ENCODE data around the gene ITGA11.

Gene ITGA11, protein sequence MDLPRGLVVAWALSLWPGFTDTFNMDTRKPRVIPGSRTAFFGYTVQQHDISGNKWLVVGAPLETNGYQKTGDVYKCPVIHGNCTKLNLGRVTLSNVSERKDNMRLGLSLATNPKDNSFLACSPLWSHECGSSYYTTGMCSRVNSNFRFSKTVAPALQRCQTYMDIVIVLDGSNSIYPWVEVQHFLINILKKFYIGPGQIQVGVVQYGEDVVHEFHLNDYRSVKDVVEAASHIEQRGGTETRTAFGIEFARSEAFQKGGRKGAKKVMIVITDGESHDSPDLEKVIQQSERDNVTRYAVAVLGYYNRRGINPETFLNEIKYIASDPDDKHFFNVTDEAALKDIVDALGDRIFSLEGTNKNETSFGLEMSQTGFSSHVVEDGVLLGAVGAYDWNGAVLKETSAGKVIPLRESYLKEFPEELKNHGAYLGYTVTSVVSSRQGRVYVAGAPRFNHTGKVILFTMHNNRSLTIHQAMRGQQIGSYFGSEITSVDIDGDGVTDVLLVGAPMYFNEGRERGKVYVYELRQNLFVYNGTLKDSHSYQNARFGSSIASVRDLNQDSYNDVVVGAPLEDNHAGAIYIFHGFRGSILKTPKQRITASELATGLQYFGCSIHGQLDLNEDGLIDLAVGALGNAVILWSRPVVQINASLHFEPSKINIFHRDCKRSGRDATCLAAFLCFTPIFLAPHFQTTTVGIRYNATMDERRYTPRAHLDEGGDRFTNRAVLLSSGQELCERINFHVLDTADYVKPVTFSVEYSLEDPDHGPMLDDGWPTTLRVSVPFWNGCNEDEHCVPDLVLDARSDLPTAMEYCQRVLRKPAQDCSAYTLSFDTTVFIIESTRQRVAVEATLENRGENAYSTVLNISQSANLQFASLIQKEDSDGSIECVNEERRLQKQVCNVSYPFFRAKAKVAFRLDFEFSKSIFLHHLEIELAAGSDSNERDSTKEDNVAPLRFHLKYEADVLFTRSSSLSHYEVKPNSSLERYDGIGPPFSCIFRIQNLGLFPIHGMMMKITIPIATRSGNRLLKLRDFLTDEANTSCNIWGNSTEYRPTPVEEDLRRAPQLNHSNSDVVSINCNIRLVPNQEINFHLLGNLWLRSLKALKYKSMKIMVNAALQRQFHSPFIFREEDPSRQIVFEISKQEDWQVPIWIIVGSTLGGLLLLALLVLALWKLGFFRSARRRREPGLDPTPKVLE

GRCh38 chr15:68431792-68432401 is at the start of gene ITGA11:
Gene ITGA11 (minus strand): TSS chr15:68432163. CDS start chr15:68432066, 97 bp downstream.
- no peak for DNase-seq (ENCODE audit: low spot score)

- no peak for DNase-seq (ENCODE audit: low spot score)
Observed at GRCh38 chr15:68481321-68481720, 49.4 kb upstream of the ITGA11 start.

- no peak for DNase-seq (ENCODE audit: low spot score)
Observed at GRCh38 chr15:68480296-68480695, 48.3 kb upstream of the ITGA11 start.

DNA sequence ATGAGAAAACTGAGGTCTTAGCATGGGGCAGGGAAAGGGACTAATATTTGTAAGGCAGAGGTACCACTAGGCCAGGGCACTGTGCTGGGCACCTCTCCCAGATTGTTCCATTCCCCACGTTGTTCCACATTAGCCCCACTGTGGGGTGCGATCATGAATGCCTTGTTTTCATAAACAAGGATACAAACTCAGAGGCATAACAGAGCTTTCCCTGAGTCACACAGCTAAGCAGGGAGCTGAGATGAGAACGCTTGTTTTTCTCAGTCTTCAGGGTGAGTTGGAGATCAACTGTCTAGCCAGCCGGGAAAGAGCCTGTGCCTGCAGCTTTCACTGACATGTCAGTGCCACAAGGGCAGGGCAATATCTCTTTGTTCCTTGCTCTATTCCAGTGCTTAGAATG is 47.9 kb upstream of the ITGA11 start:
- DNase-seq (ENCODE audit: low spot score), result no peak

- no peak for DNase-seq (ENCODE audit: low spot score)
Observed at GRCh38 chr15:68479406-68479805, 47.4 kb upstream of the ITGA11 start.

DNA sequence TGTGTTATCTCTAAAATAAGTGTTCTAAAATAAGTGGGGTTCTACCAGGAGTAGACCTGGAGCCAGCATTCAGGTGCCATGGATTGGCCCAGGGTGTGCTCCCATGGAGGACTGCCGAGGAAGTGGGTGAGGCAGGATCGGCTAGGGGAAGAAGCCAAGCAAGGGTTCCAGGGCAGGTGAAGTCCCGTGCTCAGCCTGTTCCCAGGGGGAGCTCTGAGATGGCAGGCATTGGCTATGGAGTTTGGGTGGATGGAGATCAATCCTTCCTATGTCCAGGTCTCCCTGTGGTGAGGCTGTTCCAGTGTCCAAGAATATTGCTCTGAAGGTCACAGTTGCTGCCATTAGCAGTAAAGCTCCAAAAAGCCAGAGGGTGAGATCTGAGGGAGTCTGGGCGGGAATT is 46.9 kb upstream of the ITGA11 start:
- no peak for DNase-seq (ENCODE audit: low spot score)

DNA sequence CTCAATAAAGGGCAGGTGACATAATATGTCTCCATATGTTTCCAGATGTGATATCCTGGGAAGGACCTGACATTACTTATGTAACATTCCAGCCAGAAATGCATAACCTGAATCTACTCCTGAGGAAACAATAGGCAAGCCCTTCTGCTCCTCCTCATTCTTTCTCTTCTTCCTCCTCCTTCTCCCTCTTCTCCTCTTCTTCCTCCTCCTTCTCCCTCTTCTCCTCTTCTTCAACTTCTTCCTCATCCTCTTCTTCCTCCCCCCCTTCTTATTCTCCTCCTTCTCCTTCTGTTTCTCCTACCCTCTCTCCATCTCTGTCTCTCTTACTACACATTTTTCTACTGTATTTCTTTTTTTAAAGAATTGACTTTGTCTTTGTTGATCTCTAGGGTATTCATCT is 43.5 kb upstream of the ITGA11 start:
- DNase-seq (ENCODE audit: low spot score), result no peak

GRCh38 chr15:68471541-68471940 is 39.6 kb upstream of the ITGA11 start:
- no peak for DNase-seq (ENCODE audit: low spot score)

GRCh38 chr15:68470976-68471375 is 39.0 kb upstream of the ITGA11 start:
- no peak for DNase-seq (ENCODE audit: low spot score)

DNA sequence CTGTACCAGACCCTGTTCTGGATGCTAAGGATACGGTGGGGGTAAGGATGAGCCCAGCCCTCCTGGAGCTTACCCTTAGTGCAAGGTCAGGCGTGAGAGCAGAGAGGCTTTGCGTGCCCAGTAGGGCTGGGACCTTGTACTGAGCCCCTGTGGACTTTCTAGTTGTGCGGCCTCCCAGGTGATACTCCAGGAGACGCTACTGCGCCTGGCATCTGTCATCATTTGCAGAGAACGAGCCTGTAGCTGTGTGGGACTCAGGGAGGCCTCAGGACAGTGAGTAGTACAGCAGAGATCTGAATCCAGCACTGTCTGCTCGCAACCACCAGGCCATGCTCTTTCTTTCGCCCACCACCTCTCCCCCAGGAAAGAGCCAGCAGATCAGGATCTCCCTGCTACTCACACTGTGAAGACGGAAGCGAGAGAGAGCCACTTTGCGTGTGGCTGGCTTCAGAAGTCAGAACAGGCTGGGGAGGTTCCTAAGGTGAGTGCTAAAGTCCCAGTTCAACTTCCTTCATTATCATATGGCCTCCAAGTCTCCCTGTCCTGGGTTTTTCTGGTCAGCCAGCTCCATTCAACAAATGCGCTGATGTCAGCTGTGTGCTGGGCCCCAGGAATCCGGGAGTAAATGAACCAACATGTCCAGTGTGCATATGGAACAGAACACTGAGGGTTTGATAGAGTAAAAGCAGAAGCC is 38.2 kb upstream of the ITGA11 start:
- no peak for DNase-seq (ENCODE audit: low spot score)

GRCh38 chr15:68469162-68470048 is 37.4 kb upstream of the ITGA11 start:
- no peak for DNase-seq (ENCODE audit: low spot score)

- no peak for DNase-seq (ENCODE audit: low spot score)
Observed at GRCh38 chr15:68466876-68467275, 34.9 kb upstream of the ITGA11 start.

- DNase-seq (ENCODE audit: low spot score), result no peak
Observed at GRCh38 chr15:68465861-68466560, 34.0 kb upstream of the ITGA11 start.

DNA sequence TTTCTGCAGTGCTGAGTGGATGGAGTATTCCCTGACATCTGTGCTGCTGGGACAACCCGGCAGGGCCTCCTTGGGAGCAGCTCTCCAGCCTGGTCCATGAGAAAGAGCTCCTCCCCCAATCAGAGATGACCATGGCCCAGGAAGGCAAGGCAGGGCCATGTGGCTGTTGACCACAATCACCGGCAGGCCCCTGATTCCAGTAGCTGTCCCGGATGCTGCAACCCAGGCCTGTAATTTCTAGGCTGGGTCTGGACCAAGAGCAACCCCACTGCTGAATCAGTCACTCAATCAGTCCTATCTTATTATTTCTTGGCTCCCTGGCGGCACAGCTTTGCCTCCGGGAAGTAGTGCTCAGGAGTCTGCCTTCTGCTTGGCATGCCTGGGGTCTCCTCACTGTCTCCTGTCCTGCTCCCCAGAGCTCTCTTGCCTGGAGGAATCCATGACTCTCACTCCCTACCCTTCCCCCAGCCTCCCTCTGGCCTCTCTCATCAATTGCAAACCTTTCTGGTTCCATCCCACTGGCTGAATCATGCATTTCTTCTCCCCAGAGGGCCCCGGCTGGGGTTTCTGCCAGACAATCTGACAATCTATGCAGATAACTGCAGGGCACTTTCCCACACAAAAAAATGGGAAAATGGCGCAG is 32.6 kb upstream of the ITGA11 start:
- no peak for DNase-seq (ENCODE audit: low spot score)

DNA sequence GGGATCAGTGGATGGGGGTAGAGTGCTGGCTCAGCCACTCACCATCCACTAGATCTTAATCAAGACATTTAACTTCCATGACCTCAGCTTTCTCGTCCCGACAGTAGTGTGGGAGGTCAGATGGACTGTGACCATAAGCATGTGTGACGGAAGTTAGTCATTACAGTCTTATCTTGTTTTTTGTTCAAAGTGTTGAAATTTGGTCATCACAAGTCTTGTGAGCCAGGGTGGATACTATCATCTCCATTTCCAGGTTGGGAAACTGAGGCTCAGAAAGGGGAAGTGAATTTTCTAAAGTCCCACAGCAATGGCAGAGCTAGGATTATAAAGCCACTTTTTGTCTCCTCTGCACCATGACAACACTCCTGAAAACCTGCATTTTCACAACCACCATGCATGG is 32.0 kb upstream of the ITGA11 start:
- DNase-seq (ENCODE audit: low spot score), result no peak

GRCh38 chr15:68463444-68463843 is 31.5 kb upstream of the ITGA11 start:
- DNase-seq (ENCODE audit: low spot score), result no peak

DNA sequence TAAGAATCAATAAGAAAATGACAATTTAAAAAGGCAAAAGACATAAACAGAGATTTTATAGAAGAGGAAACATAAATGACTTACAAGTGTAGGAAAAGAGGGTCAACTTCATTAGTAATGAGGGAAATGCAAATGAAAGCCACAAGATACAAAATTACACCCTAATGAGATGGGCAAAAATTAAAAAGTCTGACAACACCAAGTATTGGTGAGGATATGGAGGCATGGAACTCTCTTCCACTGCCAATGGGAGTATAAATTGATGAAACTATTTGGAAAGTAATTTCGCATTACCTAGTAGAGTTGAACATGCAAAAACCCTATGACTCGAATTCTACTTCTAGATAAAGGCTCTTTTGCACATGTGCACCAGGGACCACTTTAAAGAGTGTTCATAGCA is 28.2 kb upstream of the ITGA11 start:
- DNase-seq (ENCODE audit: low spot score), result no peak

DNA sequence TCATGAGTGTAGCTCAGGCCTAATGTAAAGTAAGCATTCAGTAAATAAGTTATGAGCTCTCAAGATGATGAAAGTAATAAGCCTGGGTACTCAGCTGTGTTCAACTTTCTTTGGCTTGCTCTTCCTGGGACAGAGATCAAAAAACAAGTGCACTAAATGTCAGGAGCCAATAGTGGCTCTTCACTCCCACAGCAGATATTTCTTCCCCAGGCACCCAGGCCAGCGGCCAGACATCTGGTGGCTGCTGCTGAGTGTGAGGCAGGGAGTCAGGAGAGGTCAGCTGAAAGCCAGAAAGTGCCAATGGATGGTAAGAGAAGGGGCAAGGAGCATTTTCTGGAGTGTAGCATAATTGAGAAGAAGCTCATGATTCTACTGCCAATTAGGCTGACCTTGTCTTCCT is 18.2 kb upstream of the ITGA11 start:
- DNase-seq (ENCODE audit: low spot score), result no peak

- DNase-seq (ENCODE audit: low spot score), result no peak
Observed at GRCh38 chr15:68449389-68449788, 17.4 kb upstream of the ITGA11 start.
